Measurements from ENCODE around the gene SPTBN5. TPM values are rescaled to one million over a fixed set of nuclear protein-coding genes. Genes with fewer than 3 reads are reported as not detected.

The SPTBN5 gene
- total RNA-seq, 1 donor from 2014 or later: 4.2 TPM

GRCh38 chr15:41829959-41830646 lies 63.8 kb downstream of the SPTBN5 start:
- no peak for TF ChIP-seq CTCF (conservative IDR thresholded peaks at IDR 0.05)
- no peaks in the 10 kb centered on the region for H3K9me3 Mint-ChIP-seq
- peak overlapping the region; percentile 87 for H3K27ac Mint-ChIP-seq
- no peaks in the 10 kb centered on the region for H3K27me3 Mint-ChIP-seq
- peaks cover 21% of the 10 kb centered on the region for H3K4me1 Mint-ChIP-seq (ENCODE audit: unreplicated experiment)
- peaks cover 8% of the 10 kb centered on the region for H3K36me3 Mint-ChIP-seq
- H3K4me3 Mint-ChIP-seq: no peak overlapping the region
- no peak for DNase-seq (ENCODE audit: extremely low spot score, unreplicated experiment)

- no peaks in the 10 kb centered on the region for H3K27me3 Mint-ChIP-seq
- peaks cover 8% of the 10 kb centered on the region for H3K36me3 Mint-ChIP-seq
- peaks cover 17% of the 10 kb centered on the region for H3K4me1 Mint-ChIP-seq (ENCODE audit: unreplicated experiment)
- no peak for DNase-seq (ENCODE audit: extremely low spot score, unreplicated experiment)
- no peaks in the 10 kb centered on the region for H3K9me3 Mint-ChIP-seq
- peak overlapping the region; percentile 87 for H3K27ac Mint-ChIP-seq
- peak overlapping the region; percentile 91 for H3K4me3 Mint-ChIP-seq
- no peak for TF ChIP-seq CTCF (conservative IDR thresholded peaks at IDR 0.05)
Measured at GRCh38 chr15:41828807-41829141, 65.1 kb downstream of the SPTBN5 start.

GRCh38 chr15:41827880-41828806 lies 65.7 kb downstream of the SPTBN5 start, which contains the start of gene JMJD7:
JMJD7 (plus strand) TSS chr15:41828092; CDS start chr15:41828125, 33 bp downstream.
- H3K27me3 Mint-ChIP-seq: no peaks in the 10 kb centered on the region

GRCh38 chr15:41827290-41827879 lies 66.5 kb downstream of the SPTBN5 start:
- Mint-ChIP-seq H3K27me3 (no peaks in the 10 kb centered on the region), H3K27ac (peak overlapping the region; percentile 87), H3K9me3 (no peaks in the 10 kb centered on the region), H3K4me1 (ENCODE audit: unreplicated experiment) (peaks cover 6% of the 10 kb centered on the region), H3K4me3 (peak overlapping the region; percentile 91), H3K36me3 (no peaks in the 10 kb centered on the region)
- DNase-seq (ENCODE audit: extremely low spot score, unreplicated experiment): no peak
- no peak for TF ChIP-seq CTCF (conservative IDR thresholded peaks at IDR 0.05)

More at GRCh38 chr15:41827880-41828806, 65.7 kb downstream of the SPTBN5 start, which contains the start of gene JMJD7:
- no peak for TF ChIP-seq CTCF (conservative IDR thresholded peaks at IDR 0.05)
- Mint-ChIP-seq H3K4me1 (ENCODE audit: unreplicated experiment) (peaks cover 13% of the 10 kb centered on the region), H3K27ac (peak within 1 kb of the TSS; percentile 87), H3K36me3 (peaks cover 7% of the 10 kb centered on the region), H3K9me3 (no peaks in the 10 kb centered on the region), H3K4me3 (peak within 1 kb of the TSS; percentile 91)
- peak; percentile 96 for DNase-seq (ENCODE audit: extremely low spot score, unreplicated experiment)
